HepG2 (cell line): ENCODE results near the gene AHSG. TPM values are rescaled to one million over a fixed set of nuclear protein-coding genes. Genes with fewer than 3 reads are reported as not detected.

Source experiments
- ATAC-seq: fragments of 200-7000 bp; cut with Tn5 transposase; 3 replicates; pipeline ENCODE4 v1.9.1; 2020; ENCODE audit warnings: mild to moderate bottlenecking, moderate library complexity
- BruUV-seq: library from RNA; stranded (reverse); fragments of 400-500 nt; replicated peaks from 2 replicates; lab custom pipeline; 2021; lab: Mats Ljungman, UMichigan
- CTCF ChIA-PET: fragments of 300-600 bp; formaldehyde crosslinking; extraction: SDS; loops from one replicate; lab custom pipeline; 2021; ENCODE audit warnings: low total read pairs, inconsistent platforms, low intra/inter-chr PET ratio; lab: Yijun Ruan, JAX
- POLR2A ChIA-PET: fragments of 350-600 bp; sonication (Branson Sonifier 250); formaldehyde crosslinking; loops from one replicate; lab custom pipeline; 2020; ENCODE audit warnings: antibody characterized with exemption, inconsistent platforms; lab: Yijun Ruan, JAX
- DNase-seq: peaks from one replicate; pipeline ENCODE4 v3.0.0-alpha.2; 2015; ENCODE audit warnings: low spot score
- FAIRE-seq: peaks from 3 replicates; lab custom pipeline; 2011; peaks lifted over from hg19 to GRCh38; lab: Jason Lieb, UNC
- H2AFZ ChIP-seq: one replicate; pipeline ENCODE4 v1.6.1; 2011; ENCODE audit warnings: low read length, inconsistent platforms
- H3K27ac ChIP-seq: fragments of 300-600 bp; 3 replicates; pipeline ENCODE4 v1.8.0; 2011; ENCODE audit warnings: mixed run types, mild to moderate bottlenecking, mixed read lengths, low read length, inconsistent platforms; ENCODE audit not compliant: insufficient read depth; ENCODE audit errors: extremely low read length
- H3K27me3 ChIP-seq, 2 experiments: fragments of 200-600 bp in 1 of 2; 2 replicates in 1 of 2; 3 replicates in 1 of 2; pipeline versions ENCODE4 v1.6.0 to v1.8.0; 2011; ENCODE audit warnings: low read length in 2 of 2, mild to moderate bottlenecking in 2 of 2, moderate library complexity in 2 of 2, inconsistent platforms in 1 of 2; ENCODE audit not compliant: insufficient read depth in 2 of 2, control insufficient read depth in 1 of 2
- H3K36me3 ChIP-seq, 2 experiments: fragments of 200-600 bp in 1 of 2; replicated peaks in 1 of 2; 2 replicates in 1 of 2; 3 replicates in 1 of 2; pipeline versions ENCODE4 v1.5.1 to v1.8.0; 2011; ENCODE audit warnings: low read length in 2 of 2, inconsistent platforms in 1 of 2; ENCODE audit not compliant: insufficient read depth in 2 of 2, control insufficient read depth in 1 of 2
- H3K4me1 ChIP-seq: 2 replicates; pipeline ENCODE4 v1.5.1; 2012; ENCODE audit warnings: low read length, inconsistent platforms; ENCODE audit not compliant: insufficient read depth
- H3K4me2 ChIP-seq: 2 replicates; pipeline ENCODE4 v1.6.0; 2011; ENCODE audit warnings: low read depth, low read length, inconsistent platforms
- H3K4me3 ChIP-seq, 3 experiments: fragments of 200-600 bp in 1 of 3; sonication (generic), shearing (Covaris generic) in 1 of 3; replicated peaks in 1 of 3; 2 replicates each; pipeline ENCODE4 v1.5.1; 2011 to 2016; ENCODE audit warnings: low read length in 3 of 3, inconsistent platforms in 2 of 3, low read depth in 2 of 3, mild to moderate bottlenecking in 2 of 3, control low read depth in 1 of 3, mixed read lengths in 1 of 3; ENCODE audit not compliant: insufficient read depth in 1 of 3
- H3K79me2 ChIP-seq: one replicate; pipeline ENCODE4 v1.6.1; 2011; ENCODE audit warnings: low read length, inconsistent platforms; ENCODE audit not compliant: insufficient read depth
- H3K9ac ChIP-seq: 2 replicates; pipeline ENCODE4 v1.6.0; 2011; ENCODE audit warnings: mild to moderate bottlenecking, low read depth, low read length, inconsistent platforms; ENCODE audit not compliant: insufficient read depth
- H3K9me3 ChIP-seq: 2 replicates; pipeline ENCODE4 v1.5.1; 2012; ENCODE audit warnings: mild to moderate bottlenecking, low read length
- H4K20me1 ChIP-seq: 2 replicates; pipeline ENCODE4 v1.6.0; 2011; ENCODE audit warnings: inconsistent platforms, mild to moderate bottlenecking, low read length, moderate library complexity; ENCODE audit not compliant: insufficient read depth
- CEBPG ChIP-seq: IDR thresholded peaks from 2 replicates; pipeline ENCODE4 v1.6.1; 2016
- EHMT2 ChIP-seq: fragments of 200-600 bp; sonication (generic); IDR thresholded peaks from 2 replicates; pipeline ENCODE4 v1.7.0; 2017; ENCODE audit warnings: antibody characterized with exemption, low read depth, low read length, borderline replicate concordance
- IKZF5 ChIP-seq: IDR thresholded peaks from 2 replicates; pipeline ENCODE4 v1.6.1; 2018; ENCODE audit warnings: missing genetic modification reagents, mild to moderate bottlenecking, missing compliant biosample characterization
- KMT2B ChIP-seq: IDR thresholded peaks from 2 replicates; pipeline ENCODE4 v1.6.1; 2016; ENCODE audit warnings: missing genetic modification reagents, missing compliant biosample characterization
- MAZ ChIP-seq, 2 experiments: sonication (generic) in 1 of 2; formaldehyde crosslinking in 1 of 2; IDR thresholded peaks; 2 replicates each; pipeline versions ENCODE4 v1.5.0 to v1.6.1; 2012 to 2020; ENCODE audit warnings: low read depth in 2 of 2, mild to moderate bottlenecking in 2 of 2, borderline replicate concordance in 1 of 2, improper control_type of control experiment in 1 of 2, low read length in 1 of 2, missing genetic modification reagents in 1 of 2, moderate library complexity in 1 of 2
- PTBP1 ChIP-seq: fragments of 200-400 bp; formaldehyde crosslinking; IDR thresholded peaks from 2 replicates; pipeline ENCODE4 v1.6.1; 2018; ENCODE audit warnings: low read length, low read depth; ENCODE audit not compliant: poor library complexity, severe bottlenecking
- RAD21 ChIP-seq: fragments of 450-650 bp; formaldehyde crosslinking; IDR thresholded peaks from 2 replicates; pipeline ENCODE4 v1.5.0; 2020; ENCODE audit warnings: mild to moderate bottlenecking
- SMC3 ChIP-seq: IDR thresholded peaks from 2 replicates; pipeline ENCODE4 v1.6.1; 2011; ENCODE audit warnings: low read length, improper control_type of control experiment
- SNAI1 ChIP-seq: sonication (generic); formaldehyde crosslinking; IDR thresholded peaks from 2 replicates; pipeline ENCODE4 v1.5.0; 2020; ENCODE audit warnings: mild to moderate bottlenecking, missing genetic modification reagents, borderline replicate concordance
- STAG1 ChIP-seq: sonication (generic); formaldehyde crosslinking; IDR thresholded peaks from 2 replicates; pipeline ENCODE4 v1.4.0; 2020; ENCODE audit warnings: missing genetic modification reagents
- TRIM22 ChIP-seq: fragments of 450-650 bp; IDR thresholded peaks from 2 replicates; pipeline ENCODE4 v1.6.1; 2017
- YY1 ChIP-seq: IDR thresholded peaks from 2 replicates; pipeline ENCODE4 v1.6.1; 2011; ENCODE audit warnings: low read length, low read depth, moderate library complexity, mild to moderate bottlenecking; ENCODE audit not compliant: insufficient read depth, insufficient replicate concordance
- ZFX ChIP-seq: sonication (generic); formaldehyde crosslinking; IDR thresholded peaks from 2 replicates; pipeline ENCODE4 v1.4.0; 2020; ENCODE audit warnings: mild to moderate bottlenecking, low read depth, missing genetic modification reagents, moderate library complexity
- ZNF382 ChIP-seq: sonication (generic); formaldehyde crosslinking; IDR thresholded peaks from 2 replicates; pipeline ENCODE4 v1.5.0; 2020; ENCODE audit warnings: missing genetic modification reagents, mild to moderate bottlenecking, borderline replicate concordance
- ZNF557 ChIP-seq: sonication (generic); formaldehyde crosslinking; IDR thresholded peaks from 2 replicates; pipeline ENCODE4 v1.4.0; 2020; ENCODE audit warnings: missing genetic modification reagents
- ZNF790 ChIP-seq: sonication (generic); formaldehyde crosslinking; IDR thresholded peaks from 2 replicates; pipeline ENCODE4 v1.8.0; 2022; ENCODE audit warnings: missing genetic modification reagents, mild to moderate bottlenecking, borderline replicate concordance
- WGBS: methylation state at CpG from one replicate; pipeline ENCODE4 v1.1.6; 2017; ENCODE audit warnings: low lambda C conversion rate; 5-methylcytosine and 5-hydroxymethylcytosine counted together
- in situ Hi-C: cut with HindIII; loops from 2 replicates; pipeline ENCODE4 v1.10.0; 2017; ENCODE audit warnings: low pct_unique_long_range_greater_than_20kb; ENCODE audit not compliant: extremely low pct_ligation_motif_present
- intact Hi-C: fragments of 100-400 bp; cut with micrococcal nuclease; formaldehyde crosslinking; loops from one replicate; pipeline ENCODE4 v1.10.0; 2022; ENCODE audit not compliant: unreplicated experiment
- polyA plus RNA-seq, 8 experiments: library from polyadenylated mRNA; depleted of rRNA in 3 of 8; stranded (reverse) in 7 of 8; unstranded in 1 of 8; fragments of >200 nt; fragmentation: Illumina TruSeq in 4 of 8; extraction: Trizol in 4 of 8; gene quantifications; 2 replicates each; pipeline versions ENCODE4 v1.2.1 to v1.2.3, GENCODE V29; 2011 to 2016; ENCODE audit warnings: low read depth in 4 of 8, missing spikeins in 1 of 8, mixed read lengths in 1 of 8; ENCODE audit not compliant: insufficient read depth in 1 of 8
- total RNA-seq, 5 experiments: library from RNA; depleted of rRNA; stranded (reverse); fragments of >200 nt; fragmentation: Illumina TruSeq; extraction: Trizol; gene quantifications; 2 replicates each; pipeline ENCODE4 v1.2.3, GENCODE V29; 2016; ENCODE audit warnings: low read depth in 1 of 5
- TF ChIP-seq, protein P1 (sequence below): sonication (generic); formaldehyde crosslinking; IDR thresholded peaks from 2 replicates; pipeline ENCODE4 v1.5.0; 2020; ENCODE audit warnings: mild to moderate bottlenecking, missing genetic modification reagents, moderate library complexity
- TF ChIP-seq, protein P2 (sequence below): sonication (generic); formaldehyde crosslinking; IDR thresholded peaks from 2 replicates; pipeline ENCODE4 v1.8.0; 2022; ENCODE audit warnings: mild to moderate bottlenecking, missing genetic modification reagents, borderline replicate concordance

Gene AHSG
- total and polyA plus RNA-seq, 2 of the 13 experiments (the other 11 are each of a cell fraction or from before 2014, with no cell fraction given) = 2,043 to 19,152 TPM

GRCh38 chr3:186609247-186609868, 3.5 kb upstream of the AHSG start:
- ChIA-PET CTCF (interaction anchor here (1.1 kb wide), 1 partner anchor 22 kb away, joined by 4 read pairs; no protein-coding TSS in a partner anchor), POLR2A (interaction anchor here (1.3 to 27.1 kb wide), 6 partner anchors 8 to 175 kb away, joined by 3 to 854 read pairs (median 7); partner anchors contain the start of genes DNAJB11 and TBCCD1)
- in situ Hi-C loops (no loop called here), intact Hi-C loops (no loop called here)
- 0 out of 2 replicates have a peak overlapping the region, but pooled peaks have one; percentile 13 for H3K4me2 ChIP-seq
- no peak overlapping the region for H3K9ac ChIP-seq
- DNase-seq (no peak), ATAC-seq (no peak), FAIRE-seq (no peak)
- peaks cover 0 to 7% of the 10 kb centered on the region in 2 experiments; a peak in 2 of 5 replicates for H3K36me3 ChIP-seq
- no peaks in the 10 kb centered on the region; a peak in 1 of 5 replicates for H3K27me3 ChIP-seq
- H3K4me1 ChIP-seq = peaks cover 97% of the 10 kb centered on the region
- peaks cover 1% of the 10 kb centered on the region for H4K20me1 ChIP-seq
- H3K9me3 ChIP-seq = no peaks in the 10 kb centered on the region
- H2AFZ ChIP-seq = no peak overlapping the region
- peaks cover 29% of the 10 kb centered on the region for H3K79me2 ChIP-seq
- no TSS peak for BruUV-seq
- WGBS = 89% methylated on average over 8 of the region's 8 CpGs
- no peak overlapping the region for H3K4me3 ChIP-seq
- H3K27ac ChIP-seq = peak overlapping the region; percentile 52
- TF ChIP-seq PTBP1 (no peak), STAG1 (CRISPR knock-in tag) (peak; percentile 79), IKZF5 (CRISPR knock-in tag) (no peak), RAD21 (CRISPR knock-in tag) (0 out of 2 replicates have a peak, but pooled peaks have one; percentile 17), KMT2B (no peak), MAZ (IDR thresholded peaks at IDR 0.05; ENCODE audit: borderline replicate concordance, low read depth, low read length) (no peak), MAZ (CRISPR knock-in tag; IDR thresholded peaks at IDR 0.05; ENCODE audit: low read depth) (no peak), ZFX (CRISPR knock-in tag) (0 out of 2 replicates have a peak, but pooled peaks have one; percentile 30), ZNF557 (CRISPR knock-in tag) (no peak), YY1 (peak; percentile 71), CEBPG (CRISPR knock-in tag) (0 out of 2 replicates have a peak, but pooled peaks have one; percentile 12), SMC3 (peak; percentile 50; the same call in 1 of the 2 replicates), SNAI1 (CRISPR knock-in tag) (0 out of 2 replicates have a peak, but pooled peaks have one; percentile 39), TRIM22 (no peak), EHMT2 (peak; percentile 58; the same call in 1 of the 2 replicates), ZNF790 (CRISPR knock-in tag) (no peak), ZNF382 (CRISPR knock-in tag) (no peak)
- TF ChIP-seq, protein P1, sequence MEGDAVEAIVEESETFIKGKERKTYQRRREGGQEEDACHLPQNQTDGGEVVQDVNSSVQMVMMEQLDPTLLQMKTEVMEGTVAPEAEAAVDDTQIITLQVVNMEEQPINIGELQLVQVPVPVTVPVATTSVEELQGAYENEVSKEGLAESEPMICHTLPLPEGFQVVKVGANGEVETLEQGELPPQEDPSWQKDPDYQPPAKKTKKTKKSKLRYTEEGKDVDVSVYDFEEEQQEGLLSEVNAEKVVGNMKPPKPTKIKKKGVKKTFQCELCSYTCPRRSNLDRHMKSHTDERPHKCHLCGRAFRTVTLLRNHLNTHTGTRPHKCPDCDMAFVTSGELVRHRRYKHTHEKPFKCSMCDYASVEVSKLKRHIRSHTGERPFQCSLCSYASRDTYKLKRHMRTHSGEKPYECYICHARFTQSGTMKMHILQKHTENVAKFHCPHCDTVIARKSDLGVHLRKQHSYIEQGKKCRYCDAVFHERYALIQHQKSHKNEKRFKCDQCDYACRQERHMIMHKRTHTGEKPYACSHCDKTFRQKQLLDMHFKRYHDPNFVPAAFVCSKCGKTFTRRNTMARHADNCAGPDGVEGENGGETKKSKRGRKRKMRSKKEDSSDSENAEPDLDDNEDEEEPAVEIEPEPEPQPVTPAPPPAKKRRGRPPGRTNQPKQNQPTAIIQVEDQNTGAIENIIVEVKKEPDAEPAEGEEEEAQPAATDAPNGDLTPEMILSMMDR = peak; percentile 61
- TF ChIP-seq, protein P2, sequence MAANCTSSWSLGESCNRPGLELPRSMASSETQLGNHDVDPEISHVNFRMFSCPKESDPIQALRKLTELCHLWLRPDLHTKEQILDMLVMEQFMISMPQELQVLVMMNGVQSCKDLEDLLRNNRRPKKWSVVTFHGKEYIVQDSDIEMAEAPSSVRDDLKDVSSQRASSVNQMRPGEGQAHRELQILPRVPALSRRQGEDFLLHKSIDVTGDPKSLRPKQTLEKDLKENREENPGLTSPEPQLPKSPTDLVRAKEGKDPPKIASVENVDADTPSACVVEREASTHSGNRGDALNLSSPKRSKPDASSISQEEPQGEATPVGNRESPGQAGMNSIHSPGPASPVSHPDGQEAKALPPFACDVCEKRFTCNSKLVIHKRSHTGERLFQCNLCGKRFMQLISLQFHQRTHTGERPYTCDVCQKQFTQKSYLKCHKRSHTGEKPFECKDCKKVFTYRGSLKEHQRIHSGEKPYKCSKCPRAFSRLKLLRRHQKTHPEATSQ (CRISPR knock-in tag) = no peak
